Spleen (tissue), 7 donors: ENCODE results near the gene SLC13A3.

Experiments used
- CTCF ChIP-seq, 11 experiments: fragments of 200-600 bp in 7 of 11; fragments of 450-650 bp in 4 of 11; sonication (generic) in 4 of 11; IDR thresholded peaks in 8 of 11; conservative IDR thresholded peaks in 3 of 11; 1 replicate in 7 of 11; 2 replicates in 4 of 11; pipeline versions ENCODE4 v1.4.0 to v1.8.0; 2016 to 2021; ENCODE audit warnings: antibody characterized with exemption in 11 of 11, inconsistent platforms in 4 of 11, mild to moderate bottlenecking in 1 of 11
- POLR2A ChIP-seq, 3 donors: fragments of 450-650 bp; IDR thresholded peaks; one replicate each; pipeline ENCODE4 v1.5.1; 2017; ENCODE audit warnings: antibody characterized with exemption in 3 of 3, mild to moderate bottlenecking in 1 of 3
- POLR2AphosphoS5 ChIP-seq, 3 donors: sonication (generic); formaldehyde crosslinking; IDR thresholded peaks; one replicate each; pipeline ENCODE4 v1.5.1; 2017; ENCODE audit warnings: antibody characterized with exemption in 3 of 3
- donor health status: DM: no; HTN: no; CAD: no; lungs with moderate emphysema.
- donor health status: DM: no; HTN: no; CAD: no.
- donor health status: DM: no; HTN: no; CAD: no.

- TF ChIP-seq CTCF (IDR thresholded peaks at IDR 0.05 in 8 of 11, conservative IDR thresholded peaks at IDR 0.05 in 3 of 11) (no peak), POLR2A (IDR thresholded peaks at IDR 0.05) (no peak), POLR2AphosphoS5 (IDR thresholded peaks at IDR 0.05) (no peak)
Measured at GRCh38 chr20:46590443-46590842, 60.8 kb downstream of the SLC13A3 start.
